Peyer's patch (tissue), 4 donors: Measurements from ENCODE around the gene RNF169. TPM values are rescaled to one million over a fixed set of nuclear protein-coding genes. Genes with fewer than 3 reads are reported as not detected.
A peak's percentile ranks its signal among the peaks of the same experiment; 100 is the strongest.

Experiments
- DNase-seq, 3 donors: peaks; one replicate each; pipeline ENCODE4 v3.0.0-alpha.2; 2017 to 2019
- H3K27ac ChIP-seq, 4 donors: fragments of 200-600 bp; sonication (generic); one replicate each; pipeline ENCODE4 v1.5.1; 2016 to 2019
- H3K27me3 ChIP-seq, 2 donors: fragments of 200-600 bp; sonication (generic); one replicate each; pipeline ENCODE4 v1.5.1; 2019
- H3K36me3 ChIP-seq, 3 donors: fragments of 200-600 bp; sonication (generic); one replicate each; pipeline ENCODE4 v1.5.1; 2016 to 2019
- H3K4me1 ChIP-seq, 4 donors: fragments of 200-600 bp; sonication (generic); one replicate each; pipeline ENCODE4 v1.5.1; 2016 to 2019
- H3K4me3 ChIP-seq, 4 donors: fragments of 200-600 bp; sonication (generic); 1 replicate in 3 of 4; 2 replicates in 1 of 4; pipeline ENCODE4 v1.5.1; 2016 to 2019; ENCODE audit warnings: mild to moderate bottlenecking in 1 of 4
- H3K9me3 ChIP-seq, 4 donors: fragments of 200-600 bp; sonication (generic); one replicate each; pipeline ENCODE4 v1.5.1; 2016 to 2019; ENCODE audit warnings: mild to moderate bottlenecking in 1 of 4
- POLR2A ChIP-seq, 2 donors: fragments of 450-650 bp; IDR thresholded peaks; one replicate each; pipeline ENCODE4 v1.5.1; 2017; ENCODE audit warnings: antibody characterized with exemption in 2 of 2, mild to moderate bottlenecking in 2 of 2, moderate library complexity in 2 of 2
- total RNA-seq, 4 donors: library from RNA; depleted of rRNA; stranded (reverse); fragments of >200 nt; gene quantifications; one replicate each; pipeline ENCODE4 v1.1.0, GENCODE V29; 2016
- TF ChIP-seq, protein P1 (sequence below), 6 experiments: fragments of 450-650 bp in 4 of 6; fragments of 200-600 bp in 2 of 6; sonication (generic) in 1 of 6; IDR thresholded peaks; one replicate each; pipeline ENCODE4 v1.5.1; 2017 to 2019; ENCODE audit warnings: antibody characterized with exemption in 6 of 6, mild to moderate bottlenecking in 3 of 6, moderate library complexity in 1 of 6

RNF169 gene
- total RNA-seq, 4 donors from 2014 or later = 14.2 to 33.8 (median 19.2) TPM

DNA sequence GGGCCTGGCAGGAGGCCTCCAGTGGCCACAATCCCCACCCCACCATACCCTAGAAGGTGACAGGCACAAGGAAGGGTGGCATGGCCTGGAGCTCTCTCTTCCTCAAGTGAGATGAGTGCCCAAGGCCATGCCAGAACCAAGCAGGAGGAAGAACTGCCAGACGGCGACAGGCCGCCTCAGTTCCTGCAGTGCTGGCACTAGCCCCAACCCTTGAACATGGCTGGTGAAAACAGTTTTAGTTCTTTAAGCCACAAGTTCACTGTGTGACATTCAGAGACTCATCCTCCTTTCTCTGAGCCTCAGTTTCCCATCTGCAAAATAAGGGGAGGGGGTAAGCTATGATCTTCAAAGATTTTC lies 27.2 kb upstream of the RNF169 start:
- no peak overlapping the region for H3K4me3 ChIP-seq
- no peaks in the 10 kb centered on the region for H3K27me3 ChIP-seq
- H3K4me1 ChIP-seq = peaks cover 0 to 44% (median 0%) of the 10 kb centered on the region in 4 donors
- H3K27ac ChIP-seq = peak overlapping the region in 2 of 4 donors; percentile 15 to 77
- H3K36me3 ChIP-seq = no peaks in the 10 kb centered on the region
- DNase-seq = no peak
- no peak for TF ChIP-seq POLR2A (IDR thresholded peaks at IDR 0.05)
- TF ChIP-seq, protein P1, sequence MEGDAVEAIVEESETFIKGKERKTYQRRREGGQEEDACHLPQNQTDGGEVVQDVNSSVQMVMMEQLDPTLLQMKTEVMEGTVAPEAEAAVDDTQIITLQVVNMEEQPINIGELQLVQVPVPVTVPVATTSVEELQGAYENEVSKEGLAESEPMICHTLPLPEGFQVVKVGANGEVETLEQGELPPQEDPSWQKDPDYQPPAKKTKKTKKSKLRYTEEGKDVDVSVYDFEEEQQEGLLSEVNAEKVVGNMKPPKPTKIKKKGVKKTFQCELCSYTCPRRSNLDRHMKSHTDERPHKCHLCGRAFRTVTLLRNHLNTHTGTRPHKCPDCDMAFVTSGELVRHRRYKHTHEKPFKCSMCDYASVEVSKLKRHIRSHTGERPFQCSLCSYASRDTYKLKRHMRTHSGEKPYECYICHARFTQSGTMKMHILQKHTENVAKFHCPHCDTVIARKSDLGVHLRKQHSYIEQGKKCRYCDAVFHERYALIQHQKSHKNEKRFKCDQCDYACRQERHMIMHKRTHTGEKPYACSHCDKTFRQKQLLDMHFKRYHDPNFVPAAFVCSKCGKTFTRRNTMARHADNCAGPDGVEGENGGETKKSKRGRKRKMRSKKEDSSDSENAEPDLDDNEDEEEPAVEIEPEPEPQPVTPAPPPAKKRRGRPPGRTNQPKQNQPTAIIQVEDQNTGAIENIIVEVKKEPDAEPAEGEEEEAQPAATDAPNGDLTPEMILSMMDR (IDR thresholded peaks at IDR 0.05) = no peak
- no peaks in the 10 kb centered on the region for H3K9me3 ChIP-seq

DNA sequence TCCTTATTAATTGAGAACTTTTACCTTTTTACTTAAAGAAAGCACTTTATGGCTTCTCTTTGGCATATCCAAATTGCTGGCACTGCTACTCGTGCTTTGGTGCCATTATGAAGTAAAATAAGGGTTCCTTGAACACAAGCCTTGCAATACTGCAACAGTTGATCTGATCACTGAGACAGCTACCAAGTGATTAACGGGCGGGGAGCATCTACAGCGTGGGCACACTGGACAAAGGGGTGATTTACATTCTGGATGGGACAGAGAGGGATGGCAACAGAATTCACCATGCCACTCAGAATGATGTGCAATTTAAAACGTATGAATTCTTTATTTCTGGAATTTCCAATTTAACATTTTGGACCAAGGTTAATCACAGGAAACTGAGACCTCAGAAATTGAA lies 25.1 kb upstream of the RNF169 start:
- TF ChIP-seq, protein P1 (IDR thresholded peaks at IDR 0.05) = no peak
- no peak for TF ChIP-seq POLR2A (IDR thresholded peaks at IDR 0.05)
- Histone ChIP-seq H3K36me3 (no peaks in the 10 kb centered on the region), H3K27me3 (no peaks in the 10 kb centered on the region), H3K4me3 (no peak overlapping the region), H3K9me3 (no peaks in the 10 kb centered on the region), H3K27ac (no peak overlapping the region), H3K4me1 (peaks cover 0 to 31% (median 0%) of the 10 kb centered on the region in 4 donors)
- DNase-seq = no peak

DNA sequence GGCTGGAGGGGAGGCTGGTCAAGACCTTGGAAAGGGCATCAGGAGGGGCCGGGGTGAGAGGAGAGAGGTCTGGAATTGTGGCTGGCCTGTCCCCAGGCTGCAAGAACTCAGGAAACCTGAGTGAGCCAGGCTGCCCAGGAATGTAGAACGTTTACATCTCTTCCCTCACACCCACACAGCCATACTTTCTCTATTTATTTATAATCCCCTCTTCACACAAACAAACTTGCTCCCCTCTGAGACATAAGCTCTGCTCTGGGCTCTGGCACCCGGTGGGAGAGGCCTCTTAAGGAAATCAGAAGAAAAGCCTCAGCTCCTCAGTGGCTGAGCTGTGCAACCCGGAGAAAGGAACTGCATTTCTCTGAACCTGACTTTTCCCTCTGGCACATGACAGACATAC lies 22.9 kb upstream of the RNF169 start:
- Histone ChIP-seq H3K36me3 (no peaks in the 10 kb centered on the region), H3K9me3 (no peaks in the 10 kb centered on the region), H3K27me3 (no peaks in the 10 kb centered on the region), H3K4me3 (no peak overlapping the region), H3K27ac (peak overlapping the region in 1 of 4 donors; percentile 17), H3K4me1 (peaks cover 0 to 18% (median 0%) of the 10 kb centered on the region in 4 donors)
- DNase-seq = no peak
- no peak for TF ChIP-seq POLR2A (IDR thresholded peaks at IDR 0.05)
- TF ChIP-seq, protein P1 (IDR thresholded peaks at IDR 0.05) = no peak

DNA sequence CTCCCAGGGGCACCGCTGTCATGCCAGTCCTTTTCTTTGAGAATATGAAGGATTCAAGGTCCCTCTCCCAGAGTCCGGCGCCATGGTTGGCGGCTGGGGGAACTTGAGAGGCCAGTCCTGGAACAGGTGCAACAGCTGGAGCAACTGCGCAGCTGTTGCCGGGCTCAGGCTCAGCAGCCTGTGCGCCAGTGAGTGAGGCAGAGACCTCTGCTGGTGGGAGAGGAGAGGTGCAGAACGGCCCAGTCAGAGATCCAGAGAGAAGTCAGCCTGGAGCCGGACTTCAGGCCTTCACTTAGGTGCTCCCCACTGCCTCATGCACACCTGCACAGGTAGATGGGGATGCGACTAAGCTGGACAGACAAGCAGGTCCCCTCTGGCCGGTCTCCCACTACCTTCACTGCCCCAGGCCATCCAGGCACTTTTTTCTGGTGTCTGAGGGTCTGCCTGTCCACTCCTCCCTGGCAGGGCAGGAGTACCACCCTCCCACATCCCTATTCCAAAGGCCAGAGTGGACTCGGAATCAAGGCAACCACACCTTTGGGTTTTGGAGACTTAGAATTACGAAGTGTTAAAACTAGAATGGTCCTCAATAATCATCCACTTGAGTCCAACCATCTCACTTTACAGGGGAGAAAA lies 22.0 kb upstream of the RNF169 start:
- TF ChIP-seq, protein P1 (IDR thresholded peaks at IDR 0.05) = peak; percentile 55 to 91 (median 85)
- TF ChIP-seq POLR2A (IDR thresholded peaks at IDR 0.05) = no peak
- Histone ChIP-seq H3K36me3 (no peaks in the 10 kb centered on the region), H3K27ac (no peak overlapping the region), H3K27me3 (peaks cover 0 to 4% of the 10 kb centered on the region in 2 donors), H3K4me3 (no peak overlapping the region), H3K9me3 (no peaks in the 10 kb centered on the region), H3K4me1 (peaks cover 0 to 13% (median 0%) of the 10 kb centered on the region in 4 donors)
- DNase-seq = peak; percentile 48 to 84 (median 70)

DNA sequence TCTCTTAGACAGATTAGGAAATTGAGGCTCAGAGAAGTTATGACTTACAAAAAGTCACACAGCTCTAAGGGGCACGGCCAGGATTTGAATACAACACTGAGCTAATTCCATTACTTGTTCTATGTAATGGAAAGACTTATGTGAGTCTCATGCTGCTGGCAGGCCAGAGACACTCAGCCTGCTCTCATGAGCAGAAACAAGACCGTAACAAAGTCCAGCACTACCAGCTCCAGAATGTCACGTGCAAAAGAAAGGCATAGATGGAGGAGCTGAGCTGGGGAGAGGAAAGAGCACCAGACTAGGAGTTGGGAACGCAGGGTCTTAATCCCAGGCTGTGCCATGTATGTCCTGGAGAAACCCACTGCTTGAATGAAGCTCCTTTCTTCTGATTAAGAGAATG lies 19.3 kb upstream of the RNF169 start:
- DNase-seq = no peak
- TF ChIP-seq, protein P1 (IDR thresholded peaks at IDR 0.05) = no peak
- no peak for TF ChIP-seq POLR2A (IDR thresholded peaks at IDR 0.05)
- H3K4me1 ChIP-seq = peaks cover 0 to 15% (median 0%) of the 10 kb centered on the region in 4 donors
- no peak overlapping the region for H3K27ac ChIP-seq
- H3K9me3 ChIP-seq = no peaks in the 10 kb centered on the region
- H3K36me3 ChIP-seq = no peaks in the 10 kb centered on the region
- peaks cover 0 to 14% of the 10 kb centered on the region in 2 donors for H3K27me3 ChIP-seq
- no peak overlapping the region for H3K4me3 ChIP-seq
